Measurements from ENCODE around the gene SLC25A45. TPM values are rescaled to one million over a fixed set of nuclear protein-coding genes. Genes with fewer than 3 reads are reported as not detected.

Gene SLC25A45
- total RNA-seq, 2 donors from 2014 or later, result 52.4 to 67.2 TPM

- intact Hi-C loops (cut with DNase I), result no loop called here
- peak; percentile 13 for ATAC-seq
- Histone ChIP-seq H3K4me3 (peak within 1 kb of the TSS; percentile 79 to 83), H3K4me1 (peaks cover 49% of the 10 kb centered on the region), H3K27me3 (no peaks in the 10 kb centered on the region), H3K36me3 (replicated peaks in 1 of 2; ENCODE audit: insufficient read depth in 1 of 2, low read depth in 2 of 2) (no peaks in the 10 kb centered on the region), H3K9me3 (no peaks in the 10 kb centered on the region), H3K27ac (peak within 1 kb of the TSS; percentile 98 to 100 (median 100))
- no peak for TF ChIP-seq POLR2A (IDR thresholded peaks at IDR 0.05)
- TF ChIP-seq, protein P1, sequence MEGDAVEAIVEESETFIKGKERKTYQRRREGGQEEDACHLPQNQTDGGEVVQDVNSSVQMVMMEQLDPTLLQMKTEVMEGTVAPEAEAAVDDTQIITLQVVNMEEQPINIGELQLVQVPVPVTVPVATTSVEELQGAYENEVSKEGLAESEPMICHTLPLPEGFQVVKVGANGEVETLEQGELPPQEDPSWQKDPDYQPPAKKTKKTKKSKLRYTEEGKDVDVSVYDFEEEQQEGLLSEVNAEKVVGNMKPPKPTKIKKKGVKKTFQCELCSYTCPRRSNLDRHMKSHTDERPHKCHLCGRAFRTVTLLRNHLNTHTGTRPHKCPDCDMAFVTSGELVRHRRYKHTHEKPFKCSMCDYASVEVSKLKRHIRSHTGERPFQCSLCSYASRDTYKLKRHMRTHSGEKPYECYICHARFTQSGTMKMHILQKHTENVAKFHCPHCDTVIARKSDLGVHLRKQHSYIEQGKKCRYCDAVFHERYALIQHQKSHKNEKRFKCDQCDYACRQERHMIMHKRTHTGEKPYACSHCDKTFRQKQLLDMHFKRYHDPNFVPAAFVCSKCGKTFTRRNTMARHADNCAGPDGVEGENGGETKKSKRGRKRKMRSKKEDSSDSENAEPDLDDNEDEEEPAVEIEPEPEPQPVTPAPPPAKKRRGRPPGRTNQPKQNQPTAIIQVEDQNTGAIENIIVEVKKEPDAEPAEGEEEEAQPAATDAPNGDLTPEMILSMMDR (IDR thresholded peaks at IDR 0.05), result peak in 1 of 7 experiments; percentile 11
- 1 to 3% methylated on average over 22 to 39 of the region's 40 CpGs for WGBS, 2 donors
- peak; percentile 96 to 98 (median 98) for DNase-seq
Observed at GRCh38 chr11:65422633-65423515, 40.4 kb upstream of the SLC25A45 start, which contains the start of gene NEAT1. Gene NEAT1 (plus strand): TSS chr11:65422798.

- TF ChIP-seq, protein P1 (IDR thresholded peaks at IDR 0.05), result peak in 1 of 7 experiments; percentile 6
- TF ChIP-seq POLR2A (IDR thresholded peaks at IDR 0.05), result no peak
- H3K4me3 ChIP-seq, result peak overlapping the region in 1 of 2 donors; percentile 83
- peak; percentile 98 to 99 (median 98) for DNase-seq
- 0 to 1% methylated on average over 14 to 68 of the region's 68 CpGs for WGBS, 2 donors
- H3K27me3 ChIP-seq, result no peaks in the 10 kb centered on the region
- H3K9me3 ChIP-seq, result no peaks in the 10 kb centered on the region
- peaks cover 49% of the 10 kb centered on the region for H3K4me1 ChIP-seq
- ATAC-seq, result peak; percentile 48
- peak overlapping the region; percentile 98 to 100 (median 100) for H3K27ac ChIP-seq
- no peaks in the 10 kb centered on the region for H3K36me3 ChIP-seq (replicated peaks in 1 of 2; ENCODE audit: insufficient read depth in 1 of 2, low read depth in 2 of 2)
- intact Hi-C loops (cut with DNase I), result no loop called here
Observed at GRCh38 chr11:65421794-65422632, 39.6 kb upstream of the SLC25A45 start.

DNA sequence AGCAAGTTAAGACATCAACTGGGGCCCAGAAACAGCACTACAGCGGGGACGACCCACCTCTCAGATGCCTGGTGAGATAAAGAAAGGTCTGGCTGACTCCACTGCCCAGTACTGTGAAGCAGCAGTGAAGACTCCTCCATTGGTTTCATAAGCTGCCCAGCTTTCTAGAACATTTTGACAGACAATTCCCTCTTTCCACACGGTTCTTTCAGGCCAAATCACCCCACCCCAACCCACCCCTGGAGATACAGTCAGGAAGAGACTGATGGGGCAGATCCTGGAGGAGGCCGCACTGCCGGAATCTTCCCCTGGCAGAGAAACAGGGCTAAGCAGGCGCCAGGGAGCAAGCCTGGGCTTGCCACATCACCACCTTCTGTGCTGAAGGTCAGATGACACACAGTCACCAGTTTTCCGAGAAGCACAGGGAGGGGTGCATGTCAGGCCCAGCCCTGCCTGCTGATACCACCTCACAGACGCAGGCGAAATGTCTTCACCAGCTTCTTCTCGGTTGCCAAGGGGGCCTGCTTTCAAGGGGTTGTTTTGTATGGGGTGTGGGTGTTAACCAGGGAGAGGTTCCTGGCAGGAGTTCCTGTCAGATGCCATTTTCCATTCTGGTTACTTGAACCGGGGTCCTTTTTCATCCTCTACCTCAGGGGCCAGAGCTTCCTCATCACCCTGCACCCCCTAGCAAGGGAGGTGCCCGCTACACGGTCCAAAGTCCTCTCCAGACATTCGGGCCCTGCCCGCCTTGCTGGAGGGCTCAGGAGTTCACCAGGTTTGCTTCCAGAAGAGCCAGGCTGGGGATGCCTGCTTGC, 38.7 kb upstream of the SLC25A45 start:
- intact Hi-C loops (cut with DNase I), result no loop called here

DNA sequence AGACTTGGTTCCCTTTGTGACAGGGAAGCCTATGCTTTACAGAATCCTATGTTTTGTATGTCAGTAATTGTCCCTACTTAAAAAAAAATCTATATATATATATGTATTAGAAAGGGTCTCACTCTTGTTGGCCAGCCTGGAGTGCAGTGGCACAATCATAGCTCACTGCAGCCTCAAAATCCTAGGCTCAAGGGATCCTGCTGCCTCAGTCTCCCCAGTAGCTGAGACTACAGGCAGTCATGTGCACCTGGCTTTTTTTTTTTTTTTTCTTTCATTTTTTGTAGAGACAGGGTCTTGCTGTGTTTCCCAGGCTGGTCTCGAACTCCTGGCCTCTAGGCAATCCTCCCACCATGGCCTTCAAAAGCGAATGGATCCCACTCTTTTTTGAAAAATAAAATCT, 38.1 kb upstream of the SLC25A45 start:
- ATAC-seq (no peak), DNase-seq (peak in 2 of 4 donors; percentile 11 to 13)
- 22 to 29% methylated on average over 2 of the region's 2 CpGs for WGBS, 2 donors
- Histone ChIP-seq H3K4me1 (peaks cover 57% of the 10 kb centered on the region), H3K36me3 (replicated peaks in 1 of 2; ENCODE audit: insufficient read depth in 1 of 2, low read depth in 2 of 2) (no peaks in the 10 kb centered on the region), H3K9me3 (no peaks in the 10 kb centered on the region), H3K27me3 (no peaks in the 10 kb centered on the region), H3K27ac (peak overlapping the region; percentile 98 to 100 (median 100)), H3K4me3 (no peak overlapping the region)
- intact Hi-C loops (cut with DNase I), result no loop called here
- TF ChIP-seq, protein P1 (IDR thresholded peaks at IDR 0.05), result no peak
- no peak for TF ChIP-seq POLR2A (IDR thresholded peaks at IDR 0.05)

More for the DNA sequence above, 38.7 kb upstream of the SLC25A45 start:
- 2 to 3% methylated on average over 12 to 15 of the region's 15 CpGs for WGBS, 2 donors
- no peaks in the 10 kb centered on the region for H3K9me3 ChIP-seq
- ATAC-seq (peak; percentile 50), DNase-seq (peak; percentile 93 to 98 (median 96))
- H3K27ac ChIP-seq, result peak overlapping the region; percentile 98 to 100 (median 100)
- H3K4me3 ChIP-seq, result peak overlapping the region in 1 of 2 donors; percentile 83
- TF ChIP-seq, protein P1 (IDR thresholded peaks at IDR 0.05), result no peak
- no peak for TF ChIP-seq POLR2A (IDR thresholded peaks at IDR 0.05)
- H3K4me1 ChIP-seq, result peaks cover 51% of the 10 kb centered on the region
- H3K36me3 ChIP-seq (replicated peaks in 1 of 2; ENCODE audit: insufficient read depth in 1 of 2, low read depth in 2 of 2), result no peaks in the 10 kb centered on the region
- H3K27me3 ChIP-seq, result no peaks in the 10 kb centered on the region
